HG02852 (cell line): ENCODE measurements around the gene TEAD3.

Experiments used
- ATAC-seq: cut with Tn5 transposase; IDR thresholded peaks from one replicate; pipeline ENCODE4 v1.9.1; 2021; ENCODE audit warnings: mild to moderate bottlenecking, moderate library complexity; ENCODE audit not compliant: unreplicated experiment

TEAD3 gene

GRCh38 chr6:35492974-35493284 lies 4.0 kb downstream of the TEAD3 start:
- ATAC-seq = no peak

DNA sequence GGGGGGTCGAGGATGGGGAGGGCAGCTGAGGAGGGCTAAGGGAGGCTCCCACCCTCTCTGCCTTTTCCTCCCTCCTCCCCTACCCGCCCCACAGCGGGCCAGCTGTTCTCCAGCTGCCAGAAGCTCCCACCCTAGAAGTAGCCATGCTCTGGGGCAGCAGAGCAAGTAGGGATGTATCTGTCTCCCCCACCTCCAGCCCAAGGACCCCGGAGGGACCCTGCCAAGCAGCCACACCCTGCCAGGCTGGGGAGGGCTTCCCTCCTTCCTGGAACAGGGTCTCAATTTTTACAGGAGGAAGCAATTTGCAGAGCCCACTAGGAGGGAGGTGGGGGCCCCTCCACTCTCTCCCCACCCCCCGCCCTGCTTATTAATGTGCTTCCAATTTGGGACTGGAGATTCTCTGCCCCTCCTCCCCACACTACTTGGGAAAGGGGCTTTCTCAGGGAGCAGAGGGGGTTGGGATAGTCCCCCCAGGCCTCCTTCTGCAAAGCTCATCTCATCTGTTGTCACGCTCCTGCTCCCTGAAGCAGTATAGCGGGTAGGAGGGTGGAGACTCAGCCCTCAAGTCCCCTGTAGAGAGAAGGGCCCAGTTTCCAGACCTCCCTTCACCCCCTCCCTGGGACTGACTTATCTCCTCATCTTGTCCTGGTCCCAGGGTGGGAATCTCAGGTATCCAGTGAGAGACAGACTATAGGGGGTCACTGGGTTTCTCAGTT lies 4.5 kb downstream of the TEAD3 start:
- ATAC-seq = no peak

- ATAC-seq = no peak
Measured at GRCh38 chr6:35491558-35492257, 5.2 kb downstream of the TEAD3 start.

GRCh38 chr6:35490821-35491557 lies 5.9 kb downstream of the TEAD3 start:
- no peak for ATAC-seq

- ATAC-seq = no peak
Measured at GRCh38 chr6:35489995-35490791, 6.7 kb downstream of the TEAD3 start.

DNA sequence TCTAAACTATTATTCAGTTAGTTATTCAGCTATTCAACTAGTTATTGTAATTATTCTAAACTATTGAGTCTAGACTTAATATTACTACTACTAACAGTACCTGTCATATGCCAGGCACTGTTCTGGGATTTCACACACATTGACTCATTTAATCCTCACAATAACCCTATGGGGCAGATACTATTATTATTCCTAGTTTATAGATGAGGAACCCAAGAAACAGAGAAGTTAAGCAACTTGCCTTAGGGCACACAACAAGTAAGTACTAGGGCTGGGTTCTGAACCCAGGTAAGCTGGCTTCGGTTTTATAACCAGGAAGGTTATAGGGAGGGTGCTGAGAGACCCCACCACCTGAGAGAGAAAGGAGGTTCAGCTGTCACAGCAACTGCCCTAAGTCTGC lies 7.8 kb downstream of the TEAD3 start:
- no peak for ATAC-seq

DNA sequence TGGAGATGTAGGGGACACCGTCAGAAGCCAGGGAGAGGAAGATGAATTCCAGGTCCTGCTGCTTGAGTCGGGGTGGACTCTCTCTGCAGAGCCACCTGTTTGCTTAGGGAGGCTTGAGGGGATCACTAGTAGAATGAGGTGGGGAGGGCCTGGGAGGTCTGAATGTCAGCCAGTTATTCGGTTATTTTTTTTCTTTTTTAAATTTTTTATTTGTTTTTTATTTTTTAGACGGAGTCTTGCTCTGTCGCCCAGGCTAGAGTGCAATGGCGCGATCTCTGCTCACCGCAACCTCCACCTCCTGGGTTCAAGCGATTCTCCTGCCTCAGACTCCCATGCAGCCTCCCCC lies 8.4 kb downstream of the TEAD3 start:
- no peak for ATAC-seq

- ATAC-seq = no peak
Measured at GRCh38 chr6:35487658-35488516, 9.0 kb downstream of the TEAD3 start.

GRCh38 chr6:35486005-35486925 lies 10.6 kb downstream of the TEAD3 start:
- ATAC-seq = no peak

DNA sequence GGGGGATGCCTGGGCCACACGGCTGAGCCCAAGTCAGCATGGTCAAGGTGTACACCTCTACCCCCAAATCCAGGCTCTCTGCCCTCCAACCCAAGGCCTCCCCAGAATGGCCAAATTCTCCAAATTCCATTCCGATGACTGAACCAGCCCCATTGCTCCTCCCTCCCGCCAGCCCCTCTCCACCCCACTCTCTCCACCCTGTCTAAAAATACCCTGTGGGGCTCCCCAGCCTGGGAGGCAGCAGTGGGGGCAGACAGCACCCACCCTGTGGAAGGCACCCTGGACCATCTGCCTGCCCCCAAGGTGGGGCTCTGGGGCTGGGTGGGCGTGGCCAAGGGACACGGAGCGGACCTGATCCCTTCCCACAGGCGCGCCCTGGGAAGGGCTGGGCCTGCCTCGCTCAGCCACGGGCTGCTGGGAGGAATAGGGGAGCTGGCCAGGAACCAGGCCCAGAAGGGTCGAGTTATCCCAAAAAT lies 11.4 kb downstream of the TEAD3 start:
- ATAC-seq = no peak

GRCh38 chr6:35484921-35485392 lies 11.9 kb downstream of the TEAD3 start:
- ATAC-seq = no peak

DNA sequence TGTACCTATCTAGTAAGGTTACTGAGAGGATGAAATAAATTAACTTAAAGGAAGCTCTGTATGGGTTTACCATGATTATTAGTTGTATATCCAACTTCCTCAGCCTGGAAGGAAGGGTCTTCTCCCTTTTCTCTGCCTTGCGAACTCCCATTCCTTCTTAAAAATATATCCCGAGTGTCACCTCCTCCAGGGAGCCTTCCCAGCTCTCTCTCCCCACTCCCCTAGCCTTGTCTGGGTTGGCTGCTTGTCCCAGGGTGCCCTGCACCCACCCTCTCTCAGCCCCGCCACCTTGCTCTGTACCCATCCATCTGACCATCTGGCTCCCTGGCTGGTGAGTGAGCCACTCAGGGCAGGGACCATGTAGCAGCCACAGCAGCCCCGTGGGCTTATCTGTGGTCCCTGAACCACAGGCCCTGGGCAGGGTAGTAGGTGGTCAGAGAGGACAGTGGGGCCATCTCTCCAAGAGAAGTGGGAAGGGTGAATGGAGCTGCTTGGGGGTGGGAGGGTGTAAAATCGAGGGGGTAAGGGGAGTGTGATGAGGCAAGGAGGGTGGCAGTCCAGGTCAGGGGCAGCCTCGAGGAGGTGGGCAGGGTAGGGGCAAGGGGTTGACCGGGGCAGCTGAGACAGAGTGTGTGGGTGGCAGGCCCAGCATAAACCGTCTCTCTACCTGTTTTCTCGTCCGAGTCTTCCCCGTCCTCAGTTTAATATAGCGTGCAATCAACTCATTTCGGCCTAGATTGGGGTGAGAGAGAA lies 12.8 kb downstream of the TEAD3 start:
- ATAC-seq = no peak

- ATAC-seq = no peak
Measured at GRCh38 chr6:35483490-35483889, 13.4 kb downstream of the TEAD3 start.

DNA sequence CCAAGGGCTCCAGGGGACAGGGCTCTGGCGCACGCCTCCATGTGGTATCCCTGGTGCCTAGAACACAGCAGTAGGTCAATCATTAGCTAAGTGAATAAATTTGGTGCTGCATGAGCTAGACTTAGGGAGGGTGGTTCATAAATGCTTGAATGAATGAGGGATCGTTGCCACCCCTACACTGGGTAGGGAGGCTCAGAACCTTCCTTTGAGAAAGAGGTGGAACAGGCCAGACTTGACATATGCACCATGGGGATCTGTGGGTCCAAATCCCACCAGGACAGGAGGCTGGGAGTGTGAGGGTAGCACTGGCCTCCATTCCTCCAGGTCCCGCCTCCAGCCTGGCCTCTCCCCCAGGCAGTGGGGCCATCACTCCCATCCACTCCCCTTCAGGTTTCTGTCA lies 13.8 kb downstream of the TEAD3 start:
- no peak for ATAC-seq

DNA sequence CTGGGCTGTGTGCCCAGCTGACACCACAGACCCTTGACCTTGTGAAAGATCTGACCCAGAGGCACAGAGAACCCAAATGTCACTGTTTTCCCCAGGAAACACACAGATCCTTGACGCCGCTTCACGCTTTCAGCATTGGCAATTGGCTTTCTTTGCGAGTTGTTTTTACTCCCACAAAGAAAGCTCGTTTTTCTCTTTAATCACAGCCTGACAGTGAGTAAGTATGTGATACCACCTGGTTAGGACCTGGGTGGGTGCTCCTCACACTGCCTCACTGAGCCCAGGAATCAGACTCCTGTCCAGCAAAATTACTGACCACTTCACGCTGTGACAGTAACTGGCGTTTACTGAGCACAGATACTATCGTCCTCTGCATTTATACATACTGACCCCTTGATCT lies 15.7 kb downstream of the TEAD3 start:
- no peak for ATAC-seq

GRCh38 chr6:35480176-35480575 lies 16.7 kb downstream of the TEAD3 start:
- no peak for ATAC-seq

DNA sequence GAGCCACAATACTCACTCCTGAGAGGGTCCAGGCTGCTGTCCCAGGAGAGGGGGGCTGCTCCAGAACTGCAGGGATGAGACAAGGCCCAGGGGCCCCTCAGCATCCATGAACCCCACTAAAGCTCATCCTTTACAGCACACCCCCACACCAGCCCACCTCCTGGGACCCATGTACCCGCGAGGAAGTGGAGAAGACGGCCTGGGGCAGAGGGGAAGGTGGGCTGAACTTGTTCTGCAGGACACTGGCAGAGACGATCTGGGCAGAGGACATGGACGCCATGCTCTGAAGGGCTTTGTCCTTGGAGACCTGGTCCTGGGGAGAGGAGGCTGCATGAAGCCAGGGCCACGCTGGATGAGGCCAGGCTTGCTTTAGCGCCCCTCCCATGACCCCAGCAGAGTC lies 18.6 kb downstream of the TEAD3 start:
- no peak for ATAC-seq

- ATAC-seq = no peak
Measured at GRCh38 chr6:35477551-35478179, 19.2 kb downstream of the TEAD3 start.
